Caco-2 (cell line): ENCODE measurements around the gene OTOA. TPM values are rescaled to one million over a fixed set of nuclear protein-coding genes. Genes with fewer than 3 reads are reported as not detected.

Source experiments
- BruUV-seq: library from RNA; stranded (reverse); fragments of 400-500 nt; replicated peaks from 2 replicates; lab custom pipeline; 2021; lab: Mats Ljungman, UMichigan
- CTCF ChIA-PET: fragments of 300-600 bp; sonication (Branson Sonifier 250); formaldehyde crosslinking; loops from one replicate; lab custom pipeline; 2022; ENCODE audit warnings: antibody characterized with exemption; lab: Charles Lee
- POLR2A ChIA-PET: fragments of 300-600 bp; sonication (Branson Sonifier 250); formaldehyde crosslinking; loops from one replicate; lab custom pipeline; 2022; ENCODE audit warnings: antibody characterized with exemption; lab: Charles Lee
- DNase-seq, 2 experiments: peaks; one replicate each; pipeline versions ENCODE4 v3.0.0 to v3.0.0-alpha.2; 2020 to 2022
- H3K27me3 ChIP-seq: replicated peaks from 2 replicates; pipeline ENCODE4 v1.6.0; 2011; ENCODE audit warnings: low read length; ENCODE audit not compliant: control insufficient read depth, insufficient read depth
- H3K36me3 ChIP-seq: 2 replicates; pipeline ENCODE4 v1.5.1; 2011; ENCODE audit warnings: low read length; ENCODE audit not compliant: control insufficient read depth, insufficient read depth
- H3K4me1 ChIP-seq: fragments of 250-450 bp; sonication (Bioruptor Pico); 2 replicates; pipeline ENCODE4 v1.5.1; 2020; ENCODE audit warnings: mild to moderate bottlenecking
- H3K4me3 ChIP-seq: 2 replicates; pipeline ENCODE4 v1.5.1; 2011; ENCODE audit warnings: low read depth, mild to moderate bottlenecking, control low read depth, low read length
- H3K9me3 ChIP-seq: fragments of 250-450 bp; sonication (Bioruptor Pico); 2 replicates; pipeline ENCODE4 v1.5.1; 2020; ENCODE audit warnings: mild to moderate bottlenecking, moderate library complexity
- H3K27ac Mint-ChIP-seq: one replicate; pipeline ENCODE4 v1.8.0; 2022; ENCODE audit warnings: mixed read lengths; ENCODE audit not compliant: unreplicated experiment
- H3K27me3 Mint-ChIP-seq: one replicate; pipeline ENCODE4 v1.8.0; 2022; ENCODE audit warnings: mixed read lengths; ENCODE audit not compliant: insufficient read depth, unreplicated experiment
- H3K36me3 Mint-ChIP-seq: one replicate; pipeline ENCODE4 v1.8.0; 2022; ENCODE audit warnings: mild to moderate bottlenecking, mixed read lengths; ENCODE audit not compliant: insufficient read depth, unreplicated experiment
- H3K4me1 Mint-ChIP-seq: one replicate; pipeline ENCODE4 v1.8.0; 2022; ENCODE audit warnings: low read depth, mixed read lengths; ENCODE audit not compliant: unreplicated experiment
- H3K4me3 Mint-ChIP-seq: one replicate; pipeline ENCODE4 v1.8.0; 2022; ENCODE audit warnings: mild to moderate bottlenecking, moderate library complexity, mixed read lengths; ENCODE audit not compliant: unreplicated experiment
- H3K9me3 Mint-ChIP-seq: one replicate; pipeline ENCODE4 v1.8.0; 2022; ENCODE audit warnings: mixed read lengths; ENCODE audit not compliant: unreplicated experiment
- intact Hi-C: fragments of 100-400 bp; cut with micrococcal nuclease; formaldehyde crosslinking; loops from one replicate; pipeline ENCODE4 v1.10.0; 2022; ENCODE audit not compliant: unreplicated experiment
- total RNA-seq: library from RNA; stranded (reverse); gene quantifications from 2 replicates; pipeline ENCODE4 v1.2.3, GENCODE V29; 2022
- TF ChIP-seq, protein P1 (sequence below), 2 experiments: fragments of 200-600 bp in 1 of 2; IDR thresholded peaks; 1 replicate in 1 of 2; 2 replicates in 1 of 2; pipeline versions ENCODE4 v1.5.1 to v1.8.0; 2011 to 2022; ENCODE audit warnings: antibody characterized with exemption in 1 of 2, control low read depth in 1 of 2, inconsistent platforms in 1 of 2, low read depth in 1 of 2, low read length in 1 of 2, mild to moderate bottlenecking in 1 of 2, moderate library complexity in 1 of 2; ENCODE audit not compliant: insufficient read depth in 1 of 2, severe bottlenecking in 1 of 2, unreplicated experiment in 1 of 2

OTOA gene
- total RNA-seq, 1 experiment from 2014 or later: not detected

DNA sequence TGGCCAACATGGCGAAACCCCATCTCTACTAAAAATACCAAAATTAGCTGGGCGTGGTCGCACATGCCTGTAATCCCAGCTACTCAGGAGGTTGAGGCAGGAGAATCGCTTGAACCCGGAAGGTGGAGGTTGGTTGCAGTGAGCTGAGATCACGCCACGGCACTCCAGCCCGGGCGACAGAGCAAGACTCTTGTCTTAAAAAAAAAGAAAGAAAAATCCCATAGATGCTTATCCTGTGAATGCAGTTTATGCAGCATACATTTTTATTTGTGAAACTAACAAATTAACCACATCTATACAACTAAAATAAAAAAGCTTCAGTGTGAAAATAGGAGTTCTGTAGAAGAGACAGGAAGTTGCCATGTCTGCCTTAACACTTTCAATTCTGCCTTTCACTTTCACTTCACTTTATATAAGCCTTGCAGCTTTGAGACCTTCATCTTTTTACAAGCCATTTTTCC is 18.5 kb upstream of the OTOA start:
- no peak overlapping the region for H3K4me3 Mint-ChIP-seq
- H3K36me3 Mint-ChIP-seq: no peaks in the 10 kb centered on the region
- H3K9me3 Mint-ChIP-seq: no peaks in the 10 kb centered on the region
- no peaks in the 10 kb centered on the region for H3K4me1 ChIP-seq
- TF ChIP-seq, protein P1, sequence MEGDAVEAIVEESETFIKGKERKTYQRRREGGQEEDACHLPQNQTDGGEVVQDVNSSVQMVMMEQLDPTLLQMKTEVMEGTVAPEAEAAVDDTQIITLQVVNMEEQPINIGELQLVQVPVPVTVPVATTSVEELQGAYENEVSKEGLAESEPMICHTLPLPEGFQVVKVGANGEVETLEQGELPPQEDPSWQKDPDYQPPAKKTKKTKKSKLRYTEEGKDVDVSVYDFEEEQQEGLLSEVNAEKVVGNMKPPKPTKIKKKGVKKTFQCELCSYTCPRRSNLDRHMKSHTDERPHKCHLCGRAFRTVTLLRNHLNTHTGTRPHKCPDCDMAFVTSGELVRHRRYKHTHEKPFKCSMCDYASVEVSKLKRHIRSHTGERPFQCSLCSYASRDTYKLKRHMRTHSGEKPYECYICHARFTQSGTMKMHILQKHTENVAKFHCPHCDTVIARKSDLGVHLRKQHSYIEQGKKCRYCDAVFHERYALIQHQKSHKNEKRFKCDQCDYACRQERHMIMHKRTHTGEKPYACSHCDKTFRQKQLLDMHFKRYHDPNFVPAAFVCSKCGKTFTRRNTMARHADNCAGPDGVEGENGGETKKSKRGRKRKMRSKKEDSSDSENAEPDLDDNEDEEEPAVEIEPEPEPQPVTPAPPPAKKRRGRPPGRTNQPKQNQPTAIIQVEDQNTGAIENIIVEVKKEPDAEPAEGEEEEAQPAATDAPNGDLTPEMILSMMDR (IDR thresholded peaks at IDR 0.05; ENCODE audit: insufficient read depth in 1 of 2, low read depth in 1 of 2, low read length in 1 of 2, severe bottlenecking in 1 of 2, unreplicated experiment in 1 of 2): no peak
- no peaks in the 10 kb centered on the region for H3K9me3 ChIP-seq
- H3K27ac Mint-ChIP-seq: no peak overlapping the region
- intact Hi-C loops: no loop called here
- ChIA-PET POLR2A (no interaction called here), CTCF (no interaction called here)
- H3K4me1 Mint-ChIP-seq: no peaks in the 10 kb centered on the region
- no TSS peak for BruUV-seq
- H3K27me3 Mint-ChIP-seq: no peaks in the 10 kb centered on the region
- no peaks in the 10 kb centered on the region for H3K36me3 ChIP-seq
- H3K4me3 ChIP-seq: no peak overlapping the region
- DNase-seq: no peak
- no peaks in the 10 kb centered on the region for H3K27me3 ChIP-seq

DNA sequence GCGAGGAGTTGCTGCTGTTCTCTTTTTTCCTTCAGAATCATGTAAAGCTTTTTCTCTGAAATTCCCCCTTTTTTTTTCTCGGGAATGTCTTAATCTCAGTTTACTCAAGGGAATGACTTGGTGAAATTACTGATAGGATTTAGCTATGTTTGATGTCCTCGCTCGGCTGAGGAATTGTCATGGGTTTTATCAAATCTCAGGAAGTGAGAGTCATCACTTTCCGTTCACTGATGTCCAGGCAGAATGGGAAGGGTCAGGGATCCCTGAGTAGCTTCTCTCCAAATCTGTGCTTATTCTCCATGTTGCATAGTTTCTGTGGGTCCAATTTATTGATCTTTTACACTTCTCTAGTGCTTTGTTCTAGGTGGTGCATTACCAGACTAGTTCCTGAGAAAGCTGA is 17.7 kb upstream of the OTOA start:
- Mint-ChIP-seq H3K4me1 (no peaks in the 10 kb centered on the region), H3K36me3 (no peaks in the 10 kb centered on the region), H3K9me3 (no peaks in the 10 kb centered on the region), H3K27me3 (no peaks in the 10 kb centered on the region), H3K4me3 (no peak overlapping the region), H3K27ac (no peak overlapping the region)
- H3K27me3 ChIP-seq: no peaks in the 10 kb centered on the region
- DNase-seq: no peak
- no peak overlapping the region for H3K4me3 ChIP-seq
- CTCF ChIA-PET: no interaction called here
- no TSS peak for BruUV-seq
- no peaks in the 10 kb centered on the region for H3K4me1 ChIP-seq
- no peaks in the 10 kb centered on the region for H3K9me3 ChIP-seq
- TF ChIP-seq, protein P1 (IDR thresholded peaks at IDR 0.05; ENCODE audit: insufficient read depth in 1 of 2, low read depth in 1 of 2, low read length in 1 of 2, severe bottlenecking in 1 of 2, unreplicated experiment in 1 of 2): no peak
- intact Hi-C loops: no loop called here
- POLR2A ChIA-PET: no interaction called here
- H3K36me3 ChIP-seq: no peaks in the 10 kb centered on the region

DNA sequence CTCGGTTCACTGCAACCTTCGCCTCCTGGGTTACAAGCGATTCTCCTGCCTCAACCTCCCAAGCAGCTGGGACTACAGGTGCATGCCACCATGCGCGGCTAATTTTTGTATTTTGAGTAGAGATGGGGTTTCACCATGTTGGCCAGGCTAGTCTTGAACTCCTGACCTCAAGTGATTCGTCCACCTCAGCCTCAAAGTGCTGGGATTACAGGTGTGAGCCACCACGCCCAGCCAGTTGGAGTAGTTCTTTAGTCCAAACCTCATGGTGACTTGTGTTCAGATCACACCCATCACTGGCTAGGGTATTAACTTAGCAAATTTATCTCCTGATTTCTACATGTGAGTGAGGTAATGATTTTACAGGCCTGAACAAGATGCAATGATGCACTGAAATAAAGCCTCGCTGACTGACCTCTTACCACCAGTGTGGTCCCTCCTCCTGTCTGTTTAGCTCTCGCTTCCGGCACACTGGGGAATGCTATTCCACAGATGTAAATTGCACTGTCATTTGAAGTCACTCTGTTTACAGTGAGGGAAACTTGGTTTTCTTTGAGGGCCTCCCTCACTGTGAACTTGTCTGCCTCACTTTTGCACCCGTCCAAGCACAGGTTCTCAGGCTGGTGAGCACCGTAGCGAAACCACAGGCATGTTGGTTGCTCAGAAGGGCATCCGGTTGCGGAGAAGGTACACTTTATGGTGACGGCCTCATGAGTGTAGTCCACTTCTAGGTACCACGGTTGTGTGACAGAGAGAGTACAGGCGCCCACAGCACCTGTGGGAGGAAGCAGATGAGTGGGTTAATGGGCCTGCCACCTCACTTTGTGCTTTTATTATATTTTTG is 16.8 kb upstream of the OTOA start:
- BruUV-seq: no TSS peak
- H3K36me3 Mint-ChIP-seq: no peaks in the 10 kb centered on the region
- H3K9me3 Mint-ChIP-seq: no peaks in the 10 kb centered on the region
- TF ChIP-seq, protein P1 (IDR thresholded peaks at IDR 0.05; ENCODE audit: insufficient read depth in 1 of 2, low read depth in 1 of 2, low read length in 1 of 2, severe bottlenecking in 1 of 2, unreplicated experiment in 1 of 2): no peak
- intact Hi-C loops: no loop called here
- no peak overlapping the region for H3K27ac Mint-ChIP-seq
- Histone ChIP-seq H3K4me1 (no peaks in the 10 kb centered on the region), H3K36me3 (no peaks in the 10 kb centered on the region), H3K4me3 (no peak overlapping the region), H3K9me3 (no peaks in the 10 kb centered on the region), H3K27me3 (no peaks in the 10 kb centered on the region)
- H3K4me1 Mint-ChIP-seq: no peaks in the 10 kb centered on the region
- H3K27me3 Mint-ChIP-seq: no peaks in the 10 kb centered on the region
- ChIA-PET CTCF (no interaction called here), POLR2A (no interaction called here)
- no peak for DNase-seq
- no peak overlapping the region for H3K4me3 Mint-ChIP-seq
